Camera-type eye (tissue), 1 donor: ENCODE data around the gene PTPRO. TPM values are rescaled to one million over a fixed set of nuclear protein-coding genes. Genes with fewer than 3 reads are reported as not detected.

Experiments used
- total RNA-seq: library from RNA; depleted of rRNA; stranded (reverse); fragments of >200 nt; gene quantifications from one replicate; pipeline ENCODE4 v1.2.3, GENCODE V29; 2014

Gene PTPRO
- total RNA-seq, result 51.3 TPM

GRCh38 chr12:15322164-15323061, at the start of gene PTPRO:
TSS of gene PTPRO (plus strand) at chr12:15322508.

Other genes starting within 250 kb of the PTPRO start
- gene RERG, start 101.1 kb upstream of the PTPRO start, total RNA-seq, result 23.4 TPM